Adipocyte (in vitro differentiated cells): ENCODE data around the gene RBM42.
"Not testable (repeated sequence)": the region's sequence is repeated elsewhere in the genome, so short reads cannot be mapped to it uniquely, and the experiment has no call there.

ENCODE experiments used
- DNase-seq: peaks from one replicate; pipeline ENCODE4 v3.0.0-alpha.2; 2015; ENCODE audit warnings: low read depth
- H3K27me3 ChIP-seq: replicated peaks from 2 replicates; pipeline ENCODE4 v1.7.0; 2013; ENCODE audit warnings: mild to moderate bottlenecking, low read length, moderate library complexity; ENCODE audit not compliant: control insufficient read depth, insufficient read depth
- H3K36me3 ChIP-seq: 2 replicates; pipeline ENCODE4 v1.7.0; 2013; ENCODE audit warnings: low read length, mild to moderate bottlenecking, moderate library complexity; ENCODE audit not compliant: control insufficient read depth, insufficient read depth, severe bottlenecking
- H3K4me1 ChIP-seq: 2 replicates; pipeline ENCODE4 v1.7.0; 2013; ENCODE audit warnings: mild to moderate bottlenecking, low read length, moderate library complexity; ENCODE audit not compliant: control insufficient read depth, insufficient read depth
- H3K4me3 ChIP-seq: 2 replicates; pipeline ENCODE4 v1.7.0; 2013; ENCODE audit warnings: mild to moderate bottlenecking, low read length, moderate library complexity
- H3K9ac ChIP-seq: 2 replicates; pipeline ENCODE4 v1.7.0; 2013; ENCODE audit warnings: mild to moderate bottlenecking, low read length, moderate library complexity
- H3K9me3 ChIP-seq: 2 replicates; pipeline ENCODE4 v1.7.0; 2013; ENCODE audit warnings: mild to moderate bottlenecking, low read length, moderate library complexity; ENCODE audit not compliant: control insufficient read depth

RBM42 gene

GRCh38 chr19:35628565-35629331, at the start of gene RBM42:
RBM42 (plus strand) TSS chr19:35629036; CDS start chr19:35629154, 118 bp downstream.
- Histone ChIP-seq H3K4me3 (peak within 1 kb of the TSS; percentile 96), H3K9me3 (no peaks in the 10 kb centered on the region), H3K9ac (peak within 1 kb of the TSS; percentile 99), H3K27me3 (no peaks in the 10 kb centered on the region), H3K4me1 (peaks cover 11% of the 10 kb centered on the region), H3K36me3 (peaks cover 32% of the 10 kb centered on the region)
- peak; percentile 99 for DNase-seq

GRCh38 chr19:35582760-35583159, 46.1 kb upstream of the RBM42 start:
- H3K9ac ChIP-seq: no peak overlapping the region
- peaks cover 24% of the 10 kb centered on the region for H3K27me3 ChIP-seq
- H3K4me3 ChIP-seq: no peak overlapping the region
- H3K9me3 ChIP-seq: peaks cover 6% of the 10 kb centered on the region
- no peaks in the 10 kb centered on the region for H3K36me3 ChIP-seq
- peaks cover 11% of the 10 kb centered on the region for H3K4me1 ChIP-seq
- no peak for DNase-seq

- Histone ChIP-seq H3K9ac (no peak within 1 kb of the TSS), H3K4me3 (peak within 1 kb of the TSS; percentile 8), H3K4me1 (peaks cover 16% of the 10 kb centered on the region), H3K27me3 (peaks cover 30% of the 10 kb centered on the region), H3K9me3 (peaks cover 6% of the 10 kb centered on the region), H3K36me3 (no peaks in the 10 kb centered on the region)
- DNase-seq: no peak
Measured at GRCh38 chr19:35585848-35586247, 43.0 kb upstream of the RBM42 start, which contains the start of gene PMIS2. PMIS2 (plus strand) TSS chr19:35586173; CDS start chr19:35586260, 87 bp downstream.

GRCh38 chr19:35587321-35587720, 41.5 kb upstream of the RBM42 start:
- H3K27me3 ChIP-seq: peaks cover 30% of the 10 kb centered on the region
- H3K36me3 ChIP-seq: no peaks in the 10 kb centered on the region
- peak; percentile 14 for DNase-seq
- peaks cover under 1% of the 10 kb centered on the region for H3K9me3 ChIP-seq
- H3K4me3 ChIP-seq: peak overlapping the region; percentile 8
- no peak overlapping the region for H3K9ac ChIP-seq
- H3K4me1 ChIP-seq: peaks cover 16% of the 10 kb centered on the region

GRCh38 chr19:35590875-35591274, 38.0 kb upstream of the RBM42 start:
- no peak overlapping the region for H3K4me3 ChIP-seq
- no peaks in the 10 kb centered on the region for H3K9me3 ChIP-seq
- peaks cover 14% of the 10 kb centered on the region for H3K27me3 ChIP-seq
- H3K36me3 ChIP-seq: no peaks in the 10 kb centered on the region
- no peak for DNase-seq
- peaks cover 16% of the 10 kb centered on the region for H3K4me1 ChIP-seq
- no peak overlapping the region for H3K9ac ChIP-seq

- Histone ChIP-seq H3K9ac (no peak overlapping the region), H3K9me3 (no peaks in the 10 kb centered on the region), H3K36me3 (no peaks in the 10 kb centered on the region), H3K4me1 (peaks cover 10% of the 10 kb centered on the region), H3K27me3 (peaks cover 17% of the 10 kb centered on the region), H3K4me3 (no peak overlapping the region)
- peak; percentile 45 for DNase-seq
Measured at GRCh38 chr19:35592226-35592625, 36.6 kb upstream of the RBM42 start.

- H3K9me3 ChIP-seq, H3K9ac ChIP-seq, H3K4me1 ChIP-seq, H3K36me3 ChIP-seq, DNase-seq, H3K4me3 ChIP-seq: not testable (repeated sequence)
- H3K27me3 ChIP-seq: peaks cover 15% of the 10 kb centered on the region
Measured at GRCh38 chr19:35595026-35595425, 33.8 kb upstream of the RBM42 start.

- Histone ChIP-seq H3K36me3 (no peaks in the 10 kb centered on the region), H3K27me3 (peaks cover 11% of the 10 kb centered on the region), H3K4me1 (no peaks in the 10 kb centered on the region), H3K9me3 (no peaks in the 10 kb centered on the region), H3K9ac (no peak overlapping the region), H3K4me3 (no peak overlapping the region)
- no peak for DNase-seq
Measured at GRCh38 chr19:35595928-35596327, 32.9 kb upstream of the RBM42 start.

- H3K4me3 ChIP-seq: no peak overlapping the region
- DNase-seq: no peak
- H3K4me1 ChIP-seq: no peaks in the 10 kb centered on the region
- no peaks in the 10 kb centered on the region for H3K9me3 ChIP-seq
- H3K9ac ChIP-seq: no peak overlapping the region
- no peaks in the 10 kb centered on the region for H3K36me3 ChIP-seq
- H3K27me3 ChIP-seq: peaks cover 17% of the 10 kb centered on the region
Measured at GRCh38 chr19:35596366-35596999, 32.4 kb upstream of the RBM42 start.

- no peak for DNase-seq
- Histone ChIP-seq H3K4me1 (no peaks in the 10 kb centered on the region), H3K4me3 (no peak overlapping the region), H3K9ac (no peak overlapping the region), H3K27me3 (peaks cover 11% of the 10 kb centered on the region), H3K9me3 (peaks cover 3% of the 10 kb centered on the region), H3K36me3 (no peaks in the 10 kb centered on the region)
Measured at GRCh38 chr19:35601971-35602370, 26.9 kb upstream of the RBM42 start.

GRCh38 chr19:35604436-35604835, 24.4 kb upstream of the RBM42 start:
- not testable (repeated sequence) for H3K36me3 ChIP-seq, H3K9ac ChIP-seq, H3K4me3 ChIP-seq, DNase-seq, H3K4me1 ChIP-seq
- Histone ChIP-seq H3K27me3 (peaks cover 11% of the 10 kb centered on the region), H3K9me3 (peaks cover 17% of the 10 kb centered on the region)
